Kasumi-1 (cell line): Measurements from ENCODE around the gene SLC10A7.

Source experiments
- DNase-seq, 2 experiments: peaks; one replicate each; lab custom pipeline; 2025; lab: John Stamatoyannopoulos, UW

The SLC10A7 gene

DNA sequence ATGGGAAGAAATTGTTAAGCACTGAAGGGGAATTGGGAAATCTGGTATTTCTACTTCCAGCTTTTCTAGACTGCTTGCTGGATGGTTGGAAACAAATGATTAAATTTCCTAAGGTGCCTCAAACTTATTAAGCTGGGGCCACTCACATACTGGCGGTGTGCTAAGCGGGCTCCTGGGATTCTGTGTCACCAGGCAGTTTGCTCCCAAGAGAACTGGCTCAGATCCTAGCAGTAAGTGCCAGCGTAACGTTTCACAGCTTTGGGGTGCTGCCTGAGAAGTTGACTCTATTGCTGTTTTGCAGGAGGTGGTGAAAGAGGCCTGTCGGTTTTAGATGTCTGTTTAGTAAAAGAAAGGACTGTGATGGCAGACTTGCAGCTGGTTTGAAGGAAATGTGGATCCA lies 314.3 kb downstream of the SLC10A7 start:
- DNase-seq: no peak
